SK-N-SH (cell line): Measurements from ENCODE around the gene CAPN5. TPM values are rescaled to one million over a fixed set of nuclear protein-coding genes. Genes with fewer than 3 reads are reported as not detected.

ENCODE experiments used
- CTCF ChIA-PET: fragments of 300-600, 350-600 bp; formaldehyde crosslinking; extraction: SDS; loops from one replicate; lab custom pipeline; 2021; lab: Yijun Ruan, JAX
- POLR2A ChIA-PET: fragments of 350-600 bp; sonication (Branson Sonifier 250); formaldehyde crosslinking; extraction: SDS; loops from one replicate; lab custom pipeline; 2020; ENCODE audit warnings: antibody characterized with exemption, inconsistent platforms; lab: Yijun Ruan, JAX
- DNase-seq: peaks from one replicate; pipeline ENCODE4 v3.0.0; 2012
- H2AFZ ChIP-seq: fragments of 200-600 bp; sonication (generic); 2 replicates; pipeline ENCODE4 v1.8.1; 2016; ENCODE audit warnings: antibody characterized with exemption, mild to moderate bottlenecking, low read depth
- H3F3A ChIP-seq: fragments of 200-600 bp; sonication (generic); replicated peaks from 2 replicates; pipeline ENCODE3; 2016; ENCODE audit warnings: antibody characterized with exemption, mild to moderate bottlenecking; ENCODE audit not compliant: insufficient read depth
- H3K27ac ChIP-seq, 2 experiments: fragments of 200-500 bp in 1 of 2; fragments of 200-600 bp in 1 of 2; sonication (Bioruptor generic) in 1 of 2; sonication (generic), shearing (Covaris generic) in 1 of 2; 2 replicates each; pipeline versions ENCODE4 v1.5.1 to v1.6.1; 2014 to 2016; ENCODE audit warnings: low read depth in 2 of 2, inconsistent platforms in 1 of 2, low read length in 1 of 2, mild to moderate bottlenecking in 1 of 2, mixed read lengths in 1 of 2
- H3K27me3 ChIP-seq: fragments of 200-600 bp; sonication (generic), shearing (Covaris generic); 2 replicates; pipeline ENCODE4 v1.6.1; 2016; ENCODE audit warnings: mixed run types; ENCODE audit not compliant: insufficient read depth
- H3K36me3 ChIP-seq, 2 experiments: fragments of 200-500 bp in 1 of 2; fragments of 200-600 bp in 1 of 2; sonication (Bioruptor generic) in 1 of 2; sonication (generic) in 1 of 2; replicated peaks in 1 of 2; 2 replicates each; pipeline versions ENCODE3 to v1.5.1; 2014 to 2016; ENCODE audit warnings: low read length in 1 of 2, mild to moderate bottlenecking in 1 of 2; ENCODE audit not compliant: insufficient read depth in 2 of 2, control insufficient read depth in 1 of 2
- H3K4me1 ChIP-seq, 2 experiments: fragments of 200-500 bp in 1 of 2; fragments of 200-600 bp in 1 of 2; sonication (Bioruptor generic) in 1 of 2; sonication (generic), shearing (Covaris generic) in 1 of 2; 2 replicates each; pipeline versions ENCODE4 v1.5.1 to v1.6.1; 2014 to 2016; ENCODE audit warnings: low read depth in 1 of 2, low read length in 1 of 2, mixed run types in 1 of 2; ENCODE audit not compliant: insufficient read depth in 2 of 2, control insufficient read depth in 1 of 2
- H3K4me2 ChIP-seq: fragments of 200-600 bp; sonication (generic), shearing (Covaris generic); 2 replicates; pipeline ENCODE4 v1.6.1; 2017; ENCODE audit warnings: mixed run types
- H3K4me3 ChIP-seq, 2 experiments: fragments of 200-500 bp in 1 of 2; fragments of 200-600 bp in 1 of 2; sonication (Bioruptor generic) in 1 of 2; sonication (generic), shearing (Covaris generic) in 1 of 2; 2 replicates each; pipeline versions ENCODE4 v1.5.1 to v1.8.1; 2014 to 2016; ENCODE audit warnings: low read depth in 2 of 2, inconsistent platforms in 1 of 2, low read length in 1 of 2, mild to moderate bottlenecking in 1 of 2, mixed read lengths in 1 of 2, moderate library complexity in 1 of 2
- H3K79me2 ChIP-seq: fragments of 200-600 bp; sonication (generic); 2 replicates; pipeline ENCODE4 v1.8.1; 2017; ENCODE audit warnings: mild to moderate bottlenecking; ENCODE audit not compliant: insufficient read depth
- H3K9ac ChIP-seq: fragments of 200-600 bp; sonication (generic); 2 replicates; pipeline ENCODE4 v1.6.1; 2017; ENCODE audit warnings: mixed run types
- H3K9me2 ChIP-seq: fragments of 200-600 bp; sonication (generic); 2 replicates; pipeline ENCODE4 v1.6.1; 2017; ENCODE audit warnings: mixed run types
- H3K9me3 ChIP-seq: fragments of 200-600 bp; sonication (generic); 2 replicates; pipeline ENCODE4 v1.6.1; 2017; ENCODE audit warnings: mixed run types, mild to moderate bottlenecking, moderate library complexity
- H4K20me1 ChIP-seq: fragments of 200-600 bp; sonication (generic); 2 replicates; pipeline ENCODE4 v1.6.1; 2017; ENCODE audit warnings: mild to moderate bottlenecking, mixed run types; ENCODE audit not compliant: insufficient read depth
- CTCF ChIP-seq: fragments of 200-600 bp; sonication (generic); IDR thresholded peaks from 2 replicates; pipeline ENCODE4 v1.6.1; 2017; ENCODE audit warnings: antibody characterized with exemption, mild to moderate bottlenecking, moderate library complexity
- ELF1 ChIP-seq: IDR thresholded peaks from 2 replicates; pipeline ENCODE4 v1.4.0; 2012
- EP300 ChIP-seq, 2 experiments: IDR thresholded peaks; 2 replicates each; pipeline versions ENCODE4 v1.4.0 to v1.6.1; 2012; ENCODE audit warnings: borderline replicate concordance in 1 of 2, low read depth in 1 of 2, low read length in 1 of 2
- FOXJ3 ChIP-seq: sonication (generic); formaldehyde crosslinking; IDR thresholded peaks from 2 replicates; pipeline ENCODE4 v1.5.1; 2020; ENCODE audit warnings: mild to moderate bottlenecking, missing genetic modification reagents
- GABPA ChIP-seq: IDR thresholded peaks from 2 replicates; pipeline ENCODE4 v1.4.0; 2012; ENCODE audit warnings: low read depth, mild to moderate bottlenecking
- GATA2 ChIP-seq: sonication (generic); formaldehyde crosslinking; IDR thresholded peaks from 2 replicates; pipeline ENCODE4 v1.5.0; 2020; ENCODE audit warnings: mild to moderate bottlenecking, missing genetic modification reagents
- JUND ChIP-seq: IDR thresholded peaks from 2 replicates; pipeline ENCODE4 v1.4.0; 2012
- MEF2A ChIP-seq: IDR thresholded peaks from 2 replicates; pipeline ENCODE4 v1.4.0; 2012; ENCODE audit warnings: low read depth, borderline replicate concordance
- MXI1 ChIP-seq: IDR thresholded peaks from 2 replicates; pipeline ENCODE4 v1.6.1; 2012; ENCODE audit warnings: mild to moderate bottlenecking, low read depth, low read length, improper control_type of control experiment
- NRF1 ChIP-seq: IDR thresholded peaks from 2 replicates; pipeline ENCODE4 v1.6.1; 2012; ENCODE audit warnings: low read depth, mild to moderate bottlenecking, low read length
- RFX5 ChIP-seq: IDR thresholded peaks from 2 replicates; pipeline ENCODE4 v1.6.1; 2012; ENCODE audit warnings: mild to moderate bottlenecking, improper control_type of control experiment, low read length
- RXRA ChIP-seq: IDR thresholded peaks from 2 replicates; pipeline ENCODE4 v1.4.0; 2012; ENCODE audit warnings: low read depth, mild to moderate bottlenecking, borderline replicate concordance
- SIN3A ChIP-seq: IDR thresholded peaks from 2 replicates; pipeline ENCODE4 v1.6.1; 2012; ENCODE audit warnings: low read depth, mild to moderate bottlenecking, low read length, moderate library complexity, borderline replicate concordance
- SMC3 ChIP-seq: IDR thresholded peaks from 2 replicates; pipeline ENCODE4 v1.6.1; 2012; ENCODE audit warnings: low read depth, low read length, improper control_type of control experiment
- TEAD4 ChIP-seq: IDR thresholded peaks from 2 replicates; pipeline ENCODE4 v1.4.0; 2012; ENCODE audit warnings: mild to moderate bottlenecking, borderline replicate concordance; ENCODE audit not compliant: insufficient read depth
- USF2 ChIP-seq: fragments of 150-350 bp; IDR thresholded peaks from 2 replicates; pipeline ENCODE4 v1.6.1; 2017; ENCODE audit warnings: antibody characterized with exemption, low read length, low read depth, borderline replicate concordance
- WGBS: methylation state at CpG from one replicate; pipeline ENCODE4 v1.1.6; 2017; ENCODE audit warnings: low lambda C conversion rate; 5-methylcytosine and 5-hydroxymethylcytosine counted together
- polyA plus RNA-seq, 3 experiments: library from polyadenylated mRNA; depleted of rRNA; stranded (reverse); fragments of >200 nt; gene quantifications; 2 replicates each; pipeline ENCODE4 v1.2.3, GENCODE V29; 2012
- TF ChIP-seq, protein P1 (sequence below): IDR thresholded peaks from 2 replicates; pipeline ENCODE4; 2012
- TF ChIP-seq, protein P2 (sequence below): IDR thresholded peaks from 2 replicates; pipeline ENCODE4 v1.4.0; 2012; ENCODE audit warnings: low read depth, borderline replicate concordance

Gene CAPN5
- polyA plus RNA-seq, 1 of the 3 experiments (the other 2 are of a cell fraction): 33.1 TPM

DNA sequence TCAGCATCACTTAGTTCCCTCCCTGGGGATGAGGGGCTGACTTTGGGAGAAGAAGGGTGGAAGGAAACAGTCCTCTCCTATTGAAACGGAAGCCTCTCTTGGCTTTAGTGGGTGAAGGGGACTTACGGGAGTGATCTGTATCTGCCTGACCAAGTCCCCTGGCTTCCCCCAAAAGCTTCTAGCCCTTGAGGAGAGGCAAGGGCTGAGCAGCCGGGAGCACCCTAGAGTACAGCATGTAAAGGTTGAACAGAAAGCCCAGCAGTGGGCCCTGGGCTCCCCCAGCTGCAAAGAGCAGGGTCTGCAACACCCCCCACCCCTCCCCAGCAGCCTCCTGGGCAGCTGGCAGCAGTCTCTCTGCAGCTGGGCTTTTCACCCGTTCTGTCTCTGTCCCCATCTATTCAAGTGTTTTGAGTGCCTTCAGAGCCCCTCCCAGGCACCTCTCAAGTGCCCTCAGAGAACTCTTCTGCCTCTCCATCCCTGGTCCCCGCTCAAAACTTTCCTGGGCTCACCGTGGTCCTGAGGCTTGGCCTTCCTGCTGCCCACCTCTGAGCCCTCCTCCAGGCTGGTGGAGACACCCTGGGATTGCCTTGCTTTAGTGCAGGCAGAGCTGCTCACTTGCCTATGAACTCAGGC is 2.7 kb downstream of the CAPN5 start:
- POLR2A ChIA-PET: no interaction called here
- H3K79me2 ChIP-seq: peaks cover 57% of the 10 kb centered on the region
- peak overlapping the region; percentile 95 for H3K4me2 ChIP-seq
- H3K27me3 ChIP-seq: no peaks in the 10 kb centered on the region
- H3K27ac ChIP-seq: no peak overlapping the region
- peaks cover 34 to 69% of the 10 kb centered on the region in 2 experiments; a peak in 3 of 4 replicates for H3K4me1 ChIP-seq
- peak overlapping the region in 1 of 2 experiments; percentile 89; a peak in 1 of 4 replicates for H3K4me3 ChIP-seq
- no peak overlapping the region for H3K9ac ChIP-seq
- TF ChIP-seq GATA2 (CRISPR knock-in tag) (no peak), FOXJ3 (CRISPR knock-in tag) (no peak), ELF1 (no peak), SMC3 (no peak), EP300 (IDR thresholded peaks at IDR 0.05; ENCODE audit: borderline replicate concordance in 1 of 2, low read depth in 1 of 2, low read length in 1 of 2) (no peak), GABPA (no peak), SIN3A (no peak), USF2 (no peak), MXI1 (no peak), JUND (no peak), MEF2A (no peak), NRF1 (no peak)
- TF ChIP-seq, protein P1, sequence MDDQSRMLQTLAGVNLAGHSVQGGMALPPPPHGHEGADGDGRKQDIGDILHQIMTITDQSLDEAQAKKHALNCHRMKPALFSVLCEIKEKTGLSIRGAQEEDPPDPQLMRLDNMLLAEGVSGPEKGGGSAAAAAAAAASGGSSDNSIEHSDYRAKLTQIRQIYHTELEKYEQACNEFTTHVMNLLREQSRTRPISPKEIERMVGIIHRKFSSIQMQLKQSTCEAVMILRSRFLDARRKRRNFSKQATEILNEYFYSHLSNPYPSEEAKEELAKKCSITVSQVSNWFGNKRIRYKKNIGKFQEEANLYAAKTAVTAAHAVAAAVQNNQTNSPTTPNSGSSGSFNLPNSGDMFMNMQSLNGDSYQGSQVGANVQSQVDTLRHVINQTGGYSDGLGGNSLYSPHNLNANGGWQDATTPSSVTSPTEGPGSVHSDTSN: no peak
- TF ChIP-seq, protein P2, sequence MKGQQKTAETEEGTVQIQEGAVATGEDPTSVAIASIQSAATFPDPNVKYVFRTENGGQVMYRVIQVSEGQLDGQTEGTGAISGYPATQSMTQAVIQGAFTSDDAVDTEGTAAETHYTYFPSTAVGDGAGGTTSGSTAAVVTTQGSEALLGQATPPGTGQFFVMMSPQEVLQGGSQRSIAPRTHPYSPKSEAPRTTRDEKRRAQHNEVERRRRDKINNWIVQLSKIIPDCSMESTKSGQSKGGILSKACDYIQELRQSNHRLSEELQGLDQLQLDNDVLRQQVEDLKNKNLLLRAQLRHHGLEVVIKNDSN: no peak
- TF ChIP-seq, all 33 proteins: peak for 0
- Histone ChIP-seq H2AFZ (no peak overlapping the region), H3F3A (peaks cover 35% of the 10 kb centered on the region), H3K36me3 (peaks cover 0 to 5% of the 10 kb centered on the region in 2 experiments), H3K9me3 (no peaks in the 10 kb centered on the region), H4K20me1 (peaks cover 4% of the 10 kb centered on the region; the same call in 1 of the 2 replicates), H3K9me2 (no peaks in the 10 kb centered on the region)
- 92% methylated on average over 5 of the region's 6 CpGs for WGBS
- no peak for DNase-seq
- CTCF ChIA-PET: interaction anchor here (0.8 to 2.3 kb wide), 5 partner anchors 18 to 149 kb away, joined by 3 to 12 read pairs (median 7); no protein-coding TSS in a partner anchor

DNA sequence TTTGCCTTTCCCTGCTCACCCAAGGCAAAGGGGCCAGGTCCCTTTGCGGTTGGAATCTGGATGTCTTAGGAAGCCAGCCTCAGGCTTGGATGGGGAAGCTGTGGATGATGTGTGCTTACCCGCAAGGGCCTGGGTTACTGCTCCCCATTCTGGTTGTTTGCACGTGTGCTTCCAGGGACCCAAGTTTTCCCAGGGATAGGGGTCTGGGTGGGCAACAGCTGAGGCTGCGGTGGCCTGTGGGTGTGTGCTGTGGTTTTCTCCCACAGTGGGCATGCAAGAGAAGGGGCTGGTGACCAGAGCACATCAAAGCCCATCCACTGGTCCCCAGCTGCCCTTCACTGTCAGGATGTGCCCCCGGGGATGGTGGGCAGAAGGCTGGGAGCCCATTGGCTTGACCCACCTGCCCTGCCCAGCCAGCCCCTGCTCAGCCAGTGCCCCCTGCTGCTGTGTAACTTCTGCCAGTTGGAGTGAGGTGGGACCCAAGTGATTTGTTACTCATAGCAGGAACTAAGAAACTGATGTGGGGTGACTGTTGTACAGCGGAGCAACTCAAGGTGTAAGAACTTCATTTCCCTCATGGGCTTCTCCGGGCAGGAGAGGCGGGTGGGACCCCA is 3.3 kb downstream of the CAPN5 start:
- ChIA-PET POLR2A (no interaction called here), CTCF (interaction anchor here (0.8 to 2.3 kb wide), 5 partner anchors 19 to 150 kb away, joined by 3 to 12 read pairs (median 7); no protein-coding TSS in a partner anchor)
- Histone ChIP-seq H3F3A (peaks cover 41% of the 10 kb centered on the region), H3K27ac (no peak overlapping the region), H2AFZ (no peak overlapping the region), H3K4me2 (peak overlapping the region; percentile 95), H3K4me1 (peaks cover 38 to 75% of the 10 kb centered on the region in 2 experiments; a peak in 3 of 4 replicates), H3K4me3 (no peak overlapping the region), H3K27me3 (no peaks in the 10 kb centered on the region), H3K79me2 (peaks cover 62% of the 10 kb centered on the region), H3K36me3 (peaks cover 0 to 5% of the 10 kb centered on the region in 2 experiments), H3K9me3 (no peaks in the 10 kb centered on the region), H3K9me2 (no peaks in the 10 kb centered on the region), H3K9ac (no peak overlapping the region), H4K20me1 (peaks cover 4% of the 10 kb centered on the region; the same call in 1 of the 2 replicates)
- TF ChIP-seq RXRA (no peak), USF2 (no peak), RFX5 (no peak), FOXJ3 (CRISPR knock-in tag) (no peak), NRF1 (no peak), GATA2 (CRISPR knock-in tag) (no peak), CTCF (no peak), TEAD4 (no peak), MXI1 (no peak)
- DNase-seq: no peak
- WGBS: 87% methylated on average over 7 of the region's 8 CpGs
